ENCODE measurements around the gene ZNF454.

GRCh38 chr5:178996156-178996555, 55.2 kb downstream of the ZNF454 start:
- no peak for TF ChIP-seq CTCF (conservative IDR thresholded peaks at IDR 0.05; ENCODE audit: low read depth, low read length)
- TF ChIP-seq EZH2 (IDR thresholded peaks at IDR 0.05; ENCODE audit: low read length, unreplicated experiment) = no peak
- no peak for TF ChIP-seq EZH2phosphoT487 (IDR thresholded peaks at IDR 0.05; ENCODE audit: borderline replicate concordance, low read length)
